HEK293 (cell line): ENCODE data around the gene H2AZ2.

Source experiments
- ATF2 ChIP-seq: fragments of 450-650 bp; formaldehyde crosslinking; IDR thresholded peaks from 2 replicates; pipeline ENCODE4 v1.5.1; 2016; ENCODE audit warnings: missing biosample characterization, missing genetic modification characterization, low read depth
- GLIS2 ChIP-seq: fragments of 450-650 bp; formaldehyde crosslinking; IDR thresholded peaks from 2 replicates; pipeline ENCODE4 v1.5.1; 2016; ENCODE audit warnings: missing biosample characterization, missing genetic modification characterization
- HOXA7 ChIP-seq: sonication (generic); formaldehyde crosslinking; IDR thresholded peaks from 2 replicates; pipeline ENCODE4 v1.8.1; 2022; ENCODE audit warnings: missing genetic modification reagents, borderline replicate concordance
- HOXD13 ChIP-seq: sonication (generic); formaldehyde crosslinking; IDR thresholded peaks from 2 replicates; pipeline ENCODE4 v1.8.0; 2022; ENCODE audit warnings: missing genetic modification reagents, borderline replicate concordance
- KLF16 ChIP-seq: fragments of 450-650 bp; formaldehyde crosslinking; IDR thresholded peaks from 2 replicates; pipeline ENCODE4 v1.5.1; 2017; ENCODE audit warnings: missing biosample characterization, missing genetic modification characterization
- MZF1 ChIP-seq: fragments of 450-650 bp; formaldehyde crosslinking; IDR thresholded peaks from 2 replicates; pipeline ENCODE4 v1.5.1; 2017; ENCODE audit warnings: missing biosample characterization, missing genetic modification characterization, borderline replicate concordance
- PRDM2 ChIP-seq: fragments of 450-650 bp; formaldehyde crosslinking; IDR thresholded peaks from 2 replicates; pipeline ENCODE4 v1.5.1; 2016; ENCODE audit warnings: missing biosample characterization, missing genetic modification characterization, borderline replicate concordance
- SCRT2 ChIP-seq: fragments of 450-650 bp; formaldehyde crosslinking; IDR thresholded peaks from 2 replicates; pipeline ENCODE4 v1.5.1; 2016; ENCODE audit warnings: missing biosample characterization, missing genetic modification characterization
- YY2 ChIP-seq: fragments of 450-650 bp; formaldehyde crosslinking; IDR thresholded peaks from 2 replicates; pipeline ENCODE4 v1.5.1; 2016; ENCODE audit warnings: missing biosample characterization, missing genetic modification characterization
- ZBTB49 ChIP-seq: fragments of 450-650 bp; formaldehyde crosslinking; IDR thresholded peaks from 2 replicates; pipeline ENCODE4 v1.5.1; 2016; ENCODE audit warnings: missing biosample characterization, missing genetic modification characterization, low read depth
- ZNF10 ChIP-seq: fragments of 450-650 bp; formaldehyde crosslinking; IDR thresholded peaks from 2 replicates; pipeline ENCODE4 v1.5.1; 2017; ENCODE audit warnings: missing biosample characterization, missing genetic modification characterization
- ZNF132 ChIP-seq: fragments of 450-650 bp; formaldehyde crosslinking; IDR thresholded peaks from 2 replicates; pipeline ENCODE4 v1.5.1; 2017; ENCODE audit warnings: missing biosample characterization, missing genetic modification characterization, borderline replicate concordance
- ZNF155 ChIP-seq: fragments of 450-650 bp; formaldehyde crosslinking; IDR thresholded peaks from 2 replicates; pipeline ENCODE4 v1.5.1; 2016; ENCODE audit warnings: missing biosample characterization, missing genetic modification characterization
- ZNF169 ChIP-seq: fragments of 450-650 bp; formaldehyde crosslinking; IDR thresholded peaks from 2 replicates; pipeline ENCODE4 v1.5.1; 2016; ENCODE audit warnings: missing biosample characterization, missing genetic modification characterization
- ZNF248 ChIP-seq: fragments of 450-650 bp; formaldehyde crosslinking; IDR thresholded peaks from 2 replicates; pipeline ENCODE4 v1.5.1; 2017; ENCODE audit warnings: missing biosample characterization, missing genetic modification characterization
- ZNF311 ChIP-seq: fragments of 450-650 bp; formaldehyde crosslinking; IDR thresholded peaks from 2 replicates; pipeline ENCODE4 v1.5.1; 2017; ENCODE audit warnings: missing biosample characterization, missing genetic modification characterization, borderline replicate concordance
- ZNF324 ChIP-seq: fragments of 450-650 bp; formaldehyde crosslinking; IDR thresholded peaks from 2 replicates; pipeline ENCODE4 v1.5.1; 2016; ENCODE audit warnings: missing biosample characterization, missing genetic modification characterization
- ZNF366 ChIP-seq: fragments of 450-650 bp; formaldehyde crosslinking; conservative IDR thresholded peaks from 2 replicates; pipeline ENCODE4 v1.5.1; 2016; ENCODE audit warnings: missing biosample characterization, missing genetic modification characterization
- ZNF394 ChIP-seq: fragments of 450-650 bp; formaldehyde crosslinking; IDR thresholded peaks from 2 replicates; pipeline ENCODE4 v1.5.1; 2016; ENCODE audit warnings: missing biosample characterization, missing genetic modification characterization, mild to moderate bottlenecking, moderate library complexity, borderline replicate concordance
- ZNF555 ChIP-seq: fragments of 450-650 bp; formaldehyde crosslinking; conservative IDR thresholded peaks from 2 replicates; pipeline ENCODE4 v1.5.1; 2017; ENCODE audit warnings: missing biosample characterization, mild to moderate bottlenecking, missing genetic modification characterization, inconsistent platforms
- ZNF596 ChIP-seq: fragments of 450-650 bp; IDR thresholded peaks from 2 replicates; pipeline ENCODE4 v1.5.0; 2018; ENCODE audit warnings: missing biosample characterization, mild to moderate bottlenecking, missing genetic modification characterization, moderate library complexity
- ZNF658 ChIP-seq: fragments of 450-650 bp; formaldehyde crosslinking; IDR thresholded peaks from 2 replicates; pipeline ENCODE4; 2016; ENCODE audit warnings: missing biosample characterization, missing genetic modification characterization
- ZNF660 ChIP-seq: fragments of 450-650 bp; IDR thresholded peaks from 2 replicates; pipeline ENCODE4 v1.5.1; 2018; ENCODE audit warnings: missing biosample characterization, mild to moderate bottlenecking, missing genetic modification characterization
- ZNF707 ChIP-seq: fragments of 450-650 bp; formaldehyde crosslinking; IDR thresholded peaks from 2 replicates; pipeline ENCODE4 v1.5.1; 2016; ENCODE audit warnings: missing biosample characterization, missing genetic modification characterization
- ZNF792 ChIP-seq: fragments of 450-650 bp; formaldehyde crosslinking; IDR thresholded peaks from 2 replicates; pipeline ENCODE4 v1.5.1; 2016; ENCODE audit warnings: missing biosample characterization, missing genetic modification characterization
- ZSCAN30 ChIP-seq: fragments of 450-650 bp; IDR thresholded peaks from 2 replicates; pipeline ENCODE4 v1.5.1; 2018; ENCODE audit warnings: missing biosample characterization, mild to moderate bottlenecking, missing genetic modification characterization, moderate library complexity
- ZXDB ChIP-seq: fragments of 450-650 bp; formaldehyde crosslinking; IDR thresholded peaks from 2 replicates; pipeline ENCODE4 v1.5.1; 2016; ENCODE audit warnings: missing biosample characterization, missing genetic modification characterization
- TF ChIP-seq, protein P1 (sequence below): fragments of 450-650 bp; formaldehyde crosslinking; IDR thresholded peaks from 2 replicates; pipeline ENCODE4 v1.5.1; 2016; ENCODE audit warnings: missing biosample characterization, missing genetic modification characterization

The H2AZ2 gene

DNA sequence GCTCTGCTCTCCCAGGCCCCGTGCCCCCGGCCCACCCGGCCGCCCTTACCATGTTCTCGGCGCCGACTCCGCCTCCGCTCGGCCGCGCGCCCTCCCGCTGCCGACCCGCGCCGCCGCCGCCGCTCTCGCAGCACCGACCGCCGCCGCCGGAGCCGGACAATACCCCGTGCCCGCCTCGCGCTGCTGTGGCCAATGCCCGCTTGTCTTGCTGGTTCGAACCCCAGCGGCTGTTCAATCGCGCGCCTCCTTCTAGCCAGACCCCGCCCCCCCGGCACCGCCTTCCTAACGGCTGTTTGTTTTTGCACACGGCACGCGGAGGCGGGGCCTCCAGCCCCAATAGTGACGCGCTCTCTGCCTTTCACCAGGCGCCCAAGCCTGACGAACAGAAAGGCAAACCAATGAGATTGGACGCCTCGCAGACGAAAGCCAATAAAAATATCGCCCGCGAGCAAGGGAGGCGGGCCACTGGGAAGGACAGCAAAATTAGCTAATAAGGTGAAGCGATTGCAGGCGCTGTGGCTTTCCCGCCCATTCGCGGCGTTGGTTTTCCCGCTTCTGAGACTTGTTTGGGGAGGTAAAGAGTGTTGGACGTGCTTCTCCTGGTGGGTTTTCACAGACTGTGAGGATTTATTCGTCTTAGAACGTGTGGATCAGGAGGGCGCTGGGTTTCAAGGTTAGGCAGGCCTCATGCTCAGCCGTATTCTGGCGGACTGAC lies at the start of gene H2AZ2 (continued):
- TF ChIP-seq MZF1 (tag by site-specific recombination) (no peak), HOXD13 (no peak), PRDM2 (no peak), YY2 (tag by site-specific recombination) (no peak; the same call in 1 of the 2 replicates), ZNF132 (tag by site-specific recombination) (no peak), ZSCAN30 (peak; percentile 14), ZNF324 (tag by site-specific recombination) (peak; percentile 70; the same call in 1 of the 2 replicates), SCRT2 (tag by site-specific recombination) (0 out of 2 replicates have a peak, but pooled peaks have one; percentile 20), ZNF596 (tag by site-specific recombination) (no peak; the same call in 1 of the 2 replicates), ZNF792 (tag by site-specific recombination) (no peak), ZNF248 (tag by site-specific recombination) (no peak), ZNF660 (tag by site-specific recombination) (peak; percentile 61), KLF16 (tag by site-specific recombination) (peak; percentile 61; the same call in 1 of the 2 replicates), GLIS2 (tag by site-specific recombination) (no peak), ZNF10 (peak; percentile 91), ZNF169 (tag by site-specific recombination) (no peak), ZNF707 (tag by site-specific recombination) (no peak), ZBTB49 (tag by site-specific recombination) (no peak), ZXDB (peak; percentile 70), ZNF555 (tag by site-specific recombination) (no peak), ZNF366 (tag by site-specific recombination) (peak; percentile 75), ZNF394 (tag by site-specific recombination) (no peak), ZNF155 (no peak), ZNF311 (tag by site-specific recombination) (no peak), HOXA7 (no peak), ZNF658 (tag by site-specific recombination) (no peak), ATF2 (tag by site-specific recombination) (peak; percentile 32; the same call in 1 of the 2 replicates)
- TF ChIP-seq, protein P1, sequence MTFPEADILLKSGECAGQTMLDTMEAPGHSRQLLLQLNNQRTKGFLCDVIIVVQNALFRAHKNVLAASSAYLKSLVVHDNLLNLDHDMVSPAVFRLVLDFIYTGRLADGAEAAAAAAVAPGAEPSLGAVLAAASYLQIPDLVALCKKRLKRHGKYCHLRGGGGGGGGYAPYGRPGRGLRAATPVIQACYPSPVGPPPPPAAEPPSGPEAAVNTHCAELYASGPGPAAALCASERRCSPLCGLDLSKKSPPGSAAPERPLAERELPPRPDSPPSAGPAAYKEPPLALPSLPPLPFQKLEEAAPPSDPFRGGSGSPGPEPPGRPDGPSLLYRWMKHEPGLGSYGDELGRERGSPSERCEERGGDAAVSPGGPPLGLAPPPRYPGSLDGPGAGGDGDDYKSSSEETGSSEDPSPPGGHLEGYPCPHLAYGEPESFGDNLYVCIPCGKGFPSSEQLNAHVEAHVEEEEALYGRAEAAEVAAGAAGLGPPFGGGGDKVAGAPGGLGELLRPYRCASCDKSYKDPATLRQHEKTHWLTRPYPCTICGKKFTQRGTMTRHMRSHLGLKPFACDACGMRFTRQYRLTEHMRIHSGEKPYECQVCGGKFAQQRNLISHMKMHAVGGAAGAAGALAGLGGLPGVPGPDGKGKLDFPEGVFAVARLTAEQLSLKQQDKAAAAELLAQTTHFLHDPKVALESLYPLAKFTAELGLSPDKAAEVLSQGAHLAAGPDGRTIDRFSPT (tag by site-specific recombination), result no peak
